GM12878 (cell line): ENCODE results near the gene SLC13A3. TPM values are rescaled to one million over a fixed set of nuclear protein-coding genes. Genes with fewer than 3 reads are reported as not detected.

Source experiments
- ATAC-seq: fragments of 200-7000 bp; cut with Tn5 transposase; 3 replicates; pipeline ENCODE4 v1.9.1; 2020; ENCODE audit warnings: mild to moderate bottlenecking, moderate library complexity
- BruUV-seq: library from RNA; stranded (reverse); fragments of 400-500 nt; replicated peaks from 2 replicates; lab custom pipeline; 2021; lab: Mats Ljungman, UMichigan
- CTCF ChIA-PET: fragments of 300-600 bp; sonication (Branson Sonifier 250); formaldehyde crosslinking; extraction: SDS; loops from one replicate; lab custom pipeline; 2021; ENCODE audit warnings: inconsistent platforms; lab: Yijun Ruan, JAX
- POLR2A ChIA-PET: fragments of 350-600 bp; formaldehyde crosslinking; extraction: SDS; loops from one replicate; lab custom pipeline; 2021; ENCODE audit warnings: inconsistent platforms; lab: Charles Lee
- RAD21 ChIA-PET: fragments of 300-600 bp; sonication (Branson Sonifier 250); formaldehyde crosslinking; loops from one replicate; lab custom pipeline; 2023; ENCODE audit warnings: antibody characterized with exemption; ENCODE audit not compliant: unreplicated experiment; lab: Charles Lee
- SMC1A ChIA-PET: fragments of 300-600 bp; sonication (Branson Sonifier 250); formaldehyde crosslinking; loops from one replicate; lab custom pipeline; 2023; ENCODE audit not compliant: unreplicated experiment, uncharacterized antibody; lab: Charles Lee
- DNase-seq: peaks from one replicate; pipeline ENCODE4 v3.0.0-alpha.2; 2011; ENCODE audit warnings: low read depth, low spot score
- FAIRE-seq: peaks from 3 replicates; lab custom pipeline; 2011; peaks lifted over from hg19 to GRCh38; lab: Jason Lieb, UNC
- H2AFZ ChIP-seq: 2 replicates; pipeline ENCODE4 v1.6.0; 2011; ENCODE audit warnings: low read depth, low read length, control low read depth; ENCODE audit not compliant: control insufficient read depth
- H3K27ac ChIP-seq: 2 replicates; pipeline ENCODE4 v1.5.1; 2011; ENCODE audit warnings: control low read depth; ENCODE audit not compliant: control insufficient read depth, insufficient read depth
- H3K27me3 ChIP-seq, 2 experiments: replicated peaks in 1 of 2; 2 replicates each; pipeline versions ENCODE4 v1.6.0 to v1.6.1; 2011; ENCODE audit warnings: low read length in 1 of 2; ENCODE audit not compliant: control insufficient read depth in 2 of 2, insufficient read depth in 2 of 2
- H3K36me3 ChIP-seq, 2 experiments: 2 replicates each; pipeline ENCODE4 v1.5.1; 2011; ENCODE audit warnings: low read length in 1 of 2; ENCODE audit not compliant: control insufficient read depth in 2 of 2, insufficient read depth in 2 of 2
- H3K4me1 ChIP-seq: 2 replicates; pipeline ENCODE4 v1.6.1; 2011; ENCODE audit warnings: mild to moderate bottlenecking, low read length, moderate library complexity, mixed read lengths; ENCODE audit not compliant: control insufficient read depth, insufficient read depth
- H3K4me2 ChIP-seq: 2 replicates; pipeline ENCODE4 v1.6.0; 2011; ENCODE audit warnings: control low read depth; ENCODE audit not compliant: control insufficient read depth, insufficient read depth
- H3K4me3 ChIP-seq: fragments of 200-600 bp; sonication (generic); 2 replicates; pipeline ENCODE4 v1.5.1; 2016
- H3K79me2 ChIP-seq: 2 replicates; pipeline ENCODE4 v1.6.0; 2011; ENCODE audit warnings: low read length; ENCODE audit not compliant: control insufficient read depth, insufficient read depth
- H3K9ac ChIP-seq: 2 replicates; pipeline ENCODE4 v1.8.0; 2011; ENCODE audit warnings: low read length, control low read depth, mixed read lengths; ENCODE audit not compliant: control insufficient read depth, insufficient read depth
- H3K9me3 ChIP-seq: replicated peaks from 3 replicates; pipeline ENCODE4 v1.5.1; 2011; ENCODE audit warnings: mild to moderate bottlenecking, low read length; ENCODE audit not compliant: control insufficient read depth, insufficient read depth
- H4K20me1 ChIP-seq: 2 replicates; pipeline ENCODE4 v1.6.0; 2011; ENCODE audit not compliant: control insufficient read depth, insufficient read depth
- BHLHE40 ChIP-seq, 2 experiments: fragments of 450-650 bp in 1 of 2; IDR thresholded peaks; 2 replicates each; pipeline ENCODE4 v1.6.1; 2011 to 2017; ENCODE audit warnings: low read depth in 2 of 2, borderline replicate concordance in 1 of 2, improper control_type of control experiment in 1 of 2, low read length in 1 of 2, mild to moderate bottlenecking in 1 of 2
- CEBPB ChIP-seq, 2 experiments: fragments of 150-350 bp in 1 of 2; IDR thresholded peaks; 2 replicates each; pipeline ENCODE4 v1.6.1; 2012 to 2014; ENCODE audit warnings: low read depth in 2 of 2, low read length in 2 of 2, borderline replicate concordance in 1 of 2, inconsistent platforms in 1 of 2
- GABPA ChIP-seq: IDR thresholded peaks from 2 replicates; pipeline ENCODE4 v1.6.1; 2014; ENCODE audit warnings: antibody characterized with exemption, low read depth, mild to moderate bottlenecking, inconsistent platforms
- HDAC6 ChIP-seq: fragments of 200-600 bp; sonication (generic); IDR thresholded peaks from one replicate; pipeline ENCODE4 v1.8.0; 2017; ENCODE audit warnings: antibody characterized with exemption; ENCODE audit not compliant: unreplicated experiment
- MYC ChIP-seq: IDR thresholded peaks from 2 replicates; pipeline ENCODE4 v1.6.1; 2011; ENCODE audit warnings: mild to moderate bottlenecking, low read length, moderate library complexity, inconsistent platforms; ENCODE audit not compliant: insufficient read depth, insufficient replicate concordance, insufficient read length, severe bottlenecking
- NFIC ChIP-seq: IDR thresholded peaks from 2 replicates; pipeline ENCODE4 v1.6.1; 2012; ENCODE audit warnings: low read depth, mild to moderate bottlenecking, inconsistent platforms, low read length, moderate library complexity
- NFYA ChIP-seq: IDR thresholded peaks from 2 replicates; pipeline ENCODE4 v1.6.1; 2011; ENCODE audit warnings: low read depth, mild to moderate bottlenecking, low read length, improper control_type of control experiment, borderline replicate concordance
- POLR2A ChIP-seq: IDR thresholded peaks from 2 replicates; pipeline ENCODE4 v1.6.1; 2011; ENCODE audit warnings: low read depth, mild to moderate bottlenecking, low read length
- POLR2AphosphoS5 ChIP-seq: IDR thresholded peaks from 2 replicates; pipeline ENCODE4 v1.6.1; 2011; ENCODE audit warnings: mild to moderate bottlenecking, low read length, inconsistent platforms
- SMARCA5 ChIP-seq: fragments of 450-650 bp; IDR thresholded peaks from 2 replicates; pipeline ENCODE4 v1.6.1; 2017; ENCODE audit warnings: mild to moderate bottlenecking
- STAT3 ChIP-seq: IDR thresholded peaks from 2 replicates; pipeline ENCODE4 v1.6.1; 2011; ENCODE audit warnings: low read depth, low read length, improper control_type of control experiment
- SUZ12 ChIP-seq: fragments of 200-600 bp; sonication (generic); IDR thresholded peaks from one replicate; pipeline ENCODE4 v1.6.1; 2018; ENCODE audit warnings: antibody characterized with exemption, mild to moderate bottlenecking; ENCODE audit not compliant: unreplicated experiment
- TARDBP ChIP-seq: IDR thresholded peaks from 2 replicates; pipeline ENCODE4 v1.6.1; 2016; ENCODE audit warnings: borderline replicate concordance
- ZBED1 ChIP-seq: IDR thresholded peaks from 2 replicates; pipeline ENCODE4 v1.6.1; 2016; ENCODE audit warnings: borderline replicate concordance
- ZNF217 ChIP-seq: fragments of 450-650 bp; IDR thresholded peaks from 2 replicates; pipeline ENCODE4 v1.6.1; 2017; ENCODE audit warnings: antibody characterized with exemption, mild to moderate bottlenecking
- ZNF24 ChIP-seq: fragments of 450-650 bp; IDR thresholded peaks from 2 replicates; pipeline ENCODE4 v1.6.1; 2017; ENCODE audit warnings: antibody characterized with exemption, mild to moderate bottlenecking
- WGBS: methylation state at CpG from one replicate; pipeline ENCODE4 v1.1.6; 2016; ENCODE audit warnings: low lambda C conversion rate; ENCODE audit not compliant: insufficient replicate concordance, insufficient coverage; ENCODE audit errors: missing lambda C conversion rate; 5-methylcytosine and 5-hydroxymethylcytosine counted together
- in situ Hi-C: fragments of 300-500 bp; cut with MboI; formaldehyde crosslinking; loops from 9 replicates; pipeline ENCODE4 v1.14.3; 2018; ENCODE audit warnings: mixed read lengths
- intact Hi-C: fragments of 100-400 bp; cut with micrococcal nuclease; formaldehyde crosslinking; loops from one replicate; pipeline ENCODE4 v1.14.2; 2022; ENCODE audit not compliant: unreplicated experiment
- polyA plus RNA-seq, 11 experiments: library from polyadenylated mRNA; depleted of rRNA in 4 of 11; unstranded in 6 of 11; stranded (reverse) in 5 of 11; fragments of >200 nt; fragmentation: Nextera tagmentation in 4 of 11; fragmentation: Illumina TruSeq in 1 of 11; extraction: Ambion mirVana in 4 of 11; extraction: Trizol in 1 of 11; gene quantifications; 1 replicate in 1 of 11; 2 replicates in 10 of 11; pipeline versions ENCODE4 v1.2.1 to v1.2.3, GENCODE V29; 2011 to 2016; ENCODE audit warnings: inconsistent platforms in 2 of 11, missing spikeins in 2 of 11, low read depth in 1 of 11
- total RNA-seq, 4 experiments: library from RNA; depleted of rRNA in 3 of 4; stranded (reverse); fragments of >200 nt in 3 of 4; fragmentation: Illumina TruSeq in 1 of 4; extraction: Trizol in 1 of 4; gene quantifications; 2 replicates each; pipeline versions ENCODE4 v1.2.1 to v1.2.3, GENCODE V29; 2013 to 2021
- TF ChIP-seq, protein P1 (sequence below): fragments of 450-650 bp; IDR thresholded peaks from 2 replicates; pipeline ENCODE4 v1.6.1; 2016; ENCODE audit warnings: mild to moderate bottlenecking
- TF ChIP-seq, protein P2 (sequence below): fragments of 450-650 bp; IDR thresholded peaks from 2 replicates; pipeline ENCODE4 v1.6.1; 2017; ENCODE audit warnings: mild to moderate bottlenecking, low read depth, inconsistent platforms; ENCODE audit not compliant: poor library complexity, severe bottlenecking
- TF ChIP-seq, protein P3 (sequence below): fragments of 450-650 bp; IDR thresholded peaks from 2 replicates; pipeline ENCODE4 v1.6.1; 2017; ENCODE audit warnings: low read depth, mild to moderate bottlenecking, moderate library complexity

Gene SLC13A3
- total and polyA plus RNA-seq, 10 of the 15 experiments (the other 5 are each of a cell fraction or from before 2014, with no cell fraction given) = 0.03 to 0.76 (median 0.07) TPM; not detected in 4

DNA sequence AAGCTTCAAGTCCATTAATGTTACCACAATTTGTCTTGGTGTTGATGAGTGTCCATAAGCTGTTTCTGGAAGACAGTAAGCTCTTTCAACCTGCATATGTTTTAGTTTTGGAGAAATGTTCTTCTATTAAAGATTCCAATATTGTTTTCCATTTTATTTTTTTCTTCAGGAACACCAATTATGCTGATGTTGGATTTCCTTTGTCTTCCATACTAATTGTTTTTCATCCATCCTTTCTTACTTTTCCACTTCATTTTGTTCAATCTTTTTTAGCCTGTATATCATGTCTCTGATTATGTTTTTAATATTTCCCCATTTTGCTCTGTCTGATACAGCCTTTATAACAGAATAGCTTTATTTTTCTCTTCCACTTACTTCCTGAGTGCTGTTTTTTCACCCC, 21.9 kb downstream of the SLC13A3 start (continued):
- TF ChIP-seq, protein P1, sequence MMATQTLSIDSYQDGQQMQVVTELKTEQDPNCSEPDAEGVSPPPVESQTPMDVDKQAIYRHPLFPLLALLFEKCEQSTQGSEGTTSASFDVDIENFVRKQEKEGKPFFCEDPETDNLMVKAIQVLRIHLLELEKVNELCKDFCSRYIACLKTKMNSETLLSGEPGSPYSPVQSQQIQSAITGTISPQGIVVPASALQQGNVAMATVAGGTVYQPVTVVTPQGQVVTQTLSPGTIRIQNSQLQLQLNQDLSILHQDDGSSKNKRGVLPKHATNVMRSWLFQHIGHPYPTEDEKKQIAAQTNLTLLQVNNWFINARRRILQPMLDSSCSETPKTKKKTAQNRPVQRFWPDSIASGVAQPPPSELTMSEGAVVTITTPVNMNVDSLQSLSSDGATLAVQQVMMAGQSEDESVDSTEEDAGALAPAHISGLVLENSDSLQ = no peak
- TF ChIP-seq ZNF217 (no peak), SUZ12 (no peak), GABPA (no peak), TARDBP (no peak), BHLHE40 (IDR thresholded peaks at IDR 0.05; ENCODE audit: borderline replicate concordance in 1 of 2, low read depth in 2 of 2, low read length in 1 of 2) (no peak), HDAC6 (no peak)

DNA sequence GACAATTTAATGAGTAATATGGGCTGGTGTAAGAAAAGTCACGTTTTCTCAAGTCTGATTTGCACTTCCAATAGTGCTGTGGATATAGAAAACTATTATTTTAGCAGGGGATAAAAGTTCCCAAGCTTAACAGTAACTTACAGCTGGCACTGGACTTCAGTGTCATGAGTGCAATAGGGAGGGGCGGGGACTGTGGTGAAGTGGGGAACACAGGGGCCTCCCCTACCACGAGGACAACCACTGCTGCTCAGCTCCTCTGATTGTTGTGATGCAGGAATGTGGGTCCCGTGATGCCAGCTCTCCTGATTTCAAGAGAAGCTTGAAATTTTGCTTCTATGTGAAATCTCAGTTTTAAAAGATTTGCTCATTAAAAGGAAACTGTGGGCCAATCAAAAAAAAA, 24.0 kb downstream of the SLC13A3 start:
- Histone ChIP-seq H3K79me2 (no peaks in the 10 kb centered on the region), H3K4me2 (no peak overlapping the region), H3K4me1 (no peaks in the 10 kb centered on the region), H3K4me3 (no peak overlapping the region), H3K9me3 (peaks cover 2% of the 10 kb centered on the region; the same call in 1 of the 3 replicates), H3K36me3 (no peaks in the 10 kb centered on the region), H2AFZ (no peak overlapping the region), H3K9ac (no peak overlapping the region), H3K27ac (no peak overlapping the region), H4K20me1 (no peaks in the 10 kb centered on the region), H3K27me3 (peaks cover 0 to 2% of the 10 kb centered on the region in 2 experiments; a peak in 1 of 4 replicates)
- ChIA-PET CTCF (no interaction called here), RAD21 (no interaction called here), SMC1A (no interaction called here)
- in situ Hi-C loops = no loop called here
- DNase-seq = no peak
- FAIRE-seq = no peak
- 20% methylated on average over 4 of the region's 4 CpGs for WGBS
- BruUV-seq = no TSS peak
- TF ChIP-seq CEBPB (IDR thresholded peaks at IDR 0.05; ENCODE audit: borderline replicate concordance in 1 of 2, low read depth in 2 of 2, low read length in 2 of 2) (no peak), ZNF24 (no peak), GABPA (no peak), ZBED1 (no peak), POLR2A (no peak), NFIC (no peak), MYC (no peak), POLR2AphosphoS5 (no peak), NFYA (no peak), STAT3 (no peak), SMARCA5 (no peak)
- TF ChIP-seq, protein P2, sequence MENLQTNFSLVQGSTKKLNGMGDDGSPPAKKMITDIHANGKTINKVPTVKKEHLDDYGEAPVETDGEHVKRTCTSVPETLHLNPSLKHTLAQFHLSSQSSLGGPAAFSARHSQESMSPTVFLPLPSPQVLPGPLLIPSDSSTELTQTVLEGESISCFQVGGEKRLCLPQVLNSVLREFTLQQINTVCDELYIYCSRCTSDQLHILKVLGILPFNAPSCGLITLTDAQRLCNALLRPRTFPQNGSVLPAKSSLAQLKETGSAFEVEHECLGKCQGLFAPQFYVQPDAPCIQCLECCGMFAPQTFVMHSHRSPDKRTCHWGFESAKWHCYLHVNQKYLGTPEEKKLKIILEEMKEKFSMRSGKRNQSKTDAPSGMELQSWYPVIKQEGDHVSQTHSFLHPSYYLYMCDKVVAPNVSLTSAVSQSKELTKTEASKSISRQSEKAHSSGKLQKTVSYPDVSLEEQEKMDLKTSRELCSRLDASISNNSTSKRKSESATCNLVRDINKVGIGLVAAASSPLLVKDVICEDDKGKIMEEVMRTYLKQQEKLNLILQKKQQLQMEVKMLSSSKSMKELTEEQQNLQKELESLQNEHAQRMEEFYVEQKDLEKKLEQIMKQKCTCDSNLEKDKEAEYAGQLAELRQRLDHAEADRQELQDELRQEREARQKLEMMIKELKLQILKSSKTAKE = no peak
- TF ChIP-seq, protein P3, sequence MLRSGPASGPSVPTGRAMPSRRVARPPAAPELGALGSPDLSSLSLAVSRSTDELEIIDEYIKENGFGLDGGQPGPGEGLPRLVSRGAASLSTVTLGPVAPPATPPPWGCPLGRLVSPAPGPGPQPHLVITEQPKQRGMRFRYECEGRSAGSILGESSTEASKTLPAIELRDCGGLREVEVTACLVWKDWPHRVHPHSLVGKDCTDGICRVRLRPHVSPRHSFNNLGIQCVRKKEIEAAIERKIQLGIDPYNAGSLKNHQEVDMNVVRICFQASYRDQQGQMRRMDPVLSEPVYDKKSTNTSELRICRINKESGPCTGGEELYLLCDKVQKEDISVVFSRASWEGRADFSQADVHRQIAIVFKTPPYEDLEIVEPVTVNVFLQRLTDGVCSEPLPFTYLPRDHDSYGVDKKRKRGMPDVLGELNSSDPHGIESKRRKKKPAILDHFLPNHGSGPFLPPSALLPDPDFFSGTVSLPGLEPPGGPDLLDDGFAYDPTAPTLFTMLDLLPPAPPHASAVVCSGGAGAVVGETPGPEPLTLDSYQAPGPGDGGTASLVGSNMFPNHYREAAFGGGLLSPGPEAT = no peak
- TF ChIP-seq, all 136 proteins: peak for 0
- ATAC-seq = no peak
- intact Hi-C loops = no loop called here
- POLR2A ChIA-PET = no interaction called here
